BJ (cell line): ENCODE measurements around the gene GADD45GIP1. TPM values are rescaled to one million over a fixed set of nuclear protein-coding genes. Genes with fewer than 3 reads are reported as not detected.

Experiments used
- CTCF ChIA-PET: fragments of 350-600 bp; formaldehyde crosslinking; extraction: SDS; loops from one replicate; lab custom pipeline; 2021; ENCODE audit warnings: antibody characterized with exemption, inconsistent platforms; lab: Yijun Ruan, JAX
- POLR2A ChIA-PET: fragments of 300-600 bp; sonication (Branson Sonifier 250); formaldehyde crosslinking; extraction: SDS; loops from one replicate; lab custom pipeline; 2021; ENCODE audit warnings: antibody characterized with exemption; lab: Charles Lee
- DNase-seq: peaks from one replicate; pipeline ENCODE4 v3.0.0-alpha.2; 2011; ENCODE audit warnings: low read depth
- H3K27me3 ChIP-seq: 2 replicates; pipeline ENCODE4 v1.6.0; 2011; ENCODE audit warnings: low read length; ENCODE audit not compliant: control insufficient read depth, insufficient read depth
- H3K36me3 ChIP-seq: 2 replicates; pipeline ENCODE4 v1.5.1; 2011; ENCODE audit warnings: low read length; ENCODE audit not compliant: control insufficient read depth, insufficient read depth
- H3K4me3 ChIP-seq: 2 replicates; pipeline ENCODE4 v1.5.1; 2011; ENCODE audit warnings: low read depth, mild to moderate bottlenecking, control low read depth, low read length
- polyA plus RNA-seq: library from polyadenylated mRNA; depleted of rRNA; stranded (reverse); fragments of >200 nt; gene quantifications from 2 replicates; pipeline ENCODE4 v1.2.3, GENCODE V29; 2011
- TF ChIP-seq, protein P1 (sequence below): IDR thresholded peaks from 2 replicates; pipeline ENCODE4 v1.5.1; 2011; ENCODE audit warnings: low read depth, mild to moderate bottlenecking, control low read depth, inconsistent platforms, low read length, moderate library complexity; ENCODE audit not compliant: insufficient read depth

GADD45GIP1 gene
- polyA plus RNA-seq, 1 experiment = 45.5 TPM

DNA sequence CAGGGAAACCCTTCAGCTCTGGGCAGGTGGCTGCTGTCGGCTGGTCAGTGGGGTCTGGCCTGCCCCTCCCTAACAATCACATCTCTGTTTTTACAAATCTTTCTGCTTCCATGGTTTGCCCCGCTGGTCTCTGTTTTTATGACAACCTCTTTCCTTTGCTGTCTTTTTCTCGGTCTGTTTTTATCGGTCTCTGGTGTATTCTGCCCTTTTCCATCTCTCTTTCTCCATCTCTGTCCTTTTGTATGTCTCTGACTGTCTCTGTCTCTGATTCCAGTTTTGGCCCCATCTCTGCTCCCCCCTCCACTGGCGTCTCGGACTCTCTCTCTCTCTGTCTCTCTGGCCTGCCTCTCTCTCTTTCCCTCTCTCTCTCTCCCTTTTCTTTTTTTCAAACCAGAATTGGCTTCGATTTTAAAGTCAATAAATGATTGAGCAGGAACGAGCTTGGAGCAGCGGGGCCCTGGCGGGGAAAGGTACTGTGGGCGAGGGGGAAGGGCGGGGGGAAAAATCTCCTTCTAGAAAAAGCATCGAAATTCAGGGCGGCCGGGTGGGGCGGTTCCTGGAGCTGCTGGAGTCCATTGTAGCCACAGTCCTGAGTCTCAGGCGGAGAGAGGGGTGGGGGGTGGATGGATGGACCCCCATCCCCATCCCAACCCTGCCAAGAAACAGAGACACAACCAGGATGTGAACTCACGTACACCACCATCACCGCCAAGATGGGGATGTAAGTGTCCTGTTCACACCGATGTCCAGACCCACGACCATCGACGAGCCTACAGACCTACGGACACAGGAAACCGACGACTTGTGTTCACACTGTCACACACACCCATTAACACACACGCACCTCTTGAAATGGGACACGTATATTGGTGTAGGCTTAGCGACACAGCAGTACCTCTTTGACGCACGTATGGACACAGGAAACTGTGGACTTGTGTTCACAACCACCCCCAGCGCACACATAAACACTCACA lies 41.2 kb upstream of the GADD45GIP1 start:
- ChIA-PET POLR2A (no interaction called here), CTCF (interaction anchor here (0.7 to 3.0 kb wide), 5 partner anchors 8 to 95 kb away, joined by 3 to 10 read pairs (median 5); no protein-coding TSS in a partner anchor)

DNA sequence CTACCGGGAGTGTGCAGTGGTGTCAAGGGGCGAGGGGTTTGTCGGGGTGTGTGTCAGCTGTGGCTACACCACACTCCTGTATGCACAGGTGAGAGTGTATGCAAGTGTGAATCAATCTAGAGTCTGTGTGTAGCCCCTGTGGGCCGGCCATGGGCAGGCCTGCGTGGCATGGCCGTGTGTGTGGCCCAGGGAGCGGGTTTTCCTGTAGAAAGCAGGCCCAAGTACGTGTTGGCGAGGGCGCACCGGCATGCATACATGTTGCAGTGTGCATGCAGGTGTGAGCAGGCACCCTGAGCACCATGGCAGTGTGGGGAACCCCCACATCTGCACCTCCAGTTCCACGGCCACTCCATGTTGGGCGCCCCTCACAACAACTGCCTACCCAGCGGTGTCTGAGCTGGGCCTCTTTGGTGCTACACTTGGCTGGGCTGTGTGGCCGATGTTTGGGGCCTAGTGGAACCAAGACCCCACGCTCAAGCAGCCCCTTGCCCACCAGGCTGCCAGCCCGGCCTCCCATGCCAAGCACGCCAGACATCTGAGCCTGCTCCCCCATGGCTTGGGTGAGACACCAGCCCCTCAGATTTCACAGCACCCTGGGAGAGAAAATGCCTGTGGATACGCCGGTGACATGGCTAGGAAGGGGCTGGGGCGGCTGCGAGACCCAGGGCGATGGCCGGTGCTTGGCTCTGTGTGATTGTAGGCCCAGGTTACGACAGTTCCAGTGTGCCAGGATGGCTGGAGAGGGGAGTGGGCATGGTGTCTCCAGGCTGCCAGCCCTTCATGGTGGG lies 40.4 kb upstream of the GADD45GIP1 start:
- ChIA-PET CTCF (interaction anchor here (0.8 to 2.9 kb wide), 7 partner anchors 9 to 96 kb away, joined by 3 to 10 read pairs (median 3); no protein-coding TSS in a partner anchor), POLR2A (interaction anchor here (0.6 kb wide), 1 partner anchor 66 kb away, joined by 3 read pairs; no protein-coding TSS in a partner anchor)
- Histone ChIP-seq H3K27me3 (no peaks in the 10 kb centered on the region), H3K4me3 (peak overlapping the region; percentile 79), H3K36me3 (peaks cover 9% of the 10 kb centered on the region)
- TF ChIP-seq, protein P1, sequence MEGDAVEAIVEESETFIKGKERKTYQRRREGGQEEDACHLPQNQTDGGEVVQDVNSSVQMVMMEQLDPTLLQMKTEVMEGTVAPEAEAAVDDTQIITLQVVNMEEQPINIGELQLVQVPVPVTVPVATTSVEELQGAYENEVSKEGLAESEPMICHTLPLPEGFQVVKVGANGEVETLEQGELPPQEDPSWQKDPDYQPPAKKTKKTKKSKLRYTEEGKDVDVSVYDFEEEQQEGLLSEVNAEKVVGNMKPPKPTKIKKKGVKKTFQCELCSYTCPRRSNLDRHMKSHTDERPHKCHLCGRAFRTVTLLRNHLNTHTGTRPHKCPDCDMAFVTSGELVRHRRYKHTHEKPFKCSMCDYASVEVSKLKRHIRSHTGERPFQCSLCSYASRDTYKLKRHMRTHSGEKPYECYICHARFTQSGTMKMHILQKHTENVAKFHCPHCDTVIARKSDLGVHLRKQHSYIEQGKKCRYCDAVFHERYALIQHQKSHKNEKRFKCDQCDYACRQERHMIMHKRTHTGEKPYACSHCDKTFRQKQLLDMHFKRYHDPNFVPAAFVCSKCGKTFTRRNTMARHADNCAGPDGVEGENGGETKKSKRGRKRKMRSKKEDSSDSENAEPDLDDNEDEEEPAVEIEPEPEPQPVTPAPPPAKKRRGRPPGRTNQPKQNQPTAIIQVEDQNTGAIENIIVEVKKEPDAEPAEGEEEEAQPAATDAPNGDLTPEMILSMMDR = no peak
- DNase-seq = no peak

More for the DNA sequence above, 41.2 kb upstream of the GADD45GIP1 start:
- TF ChIP-seq, protein P1 = no peak
- H3K36me3 ChIP-seq = peaks cover 9% of the 10 kb centered on the region
- H3K4me3 ChIP-seq = no peak overlapping the region
- no peak for DNase-seq
- no peaks in the 10 kb centered on the region for H3K27me3 ChIP-seq

DNA sequence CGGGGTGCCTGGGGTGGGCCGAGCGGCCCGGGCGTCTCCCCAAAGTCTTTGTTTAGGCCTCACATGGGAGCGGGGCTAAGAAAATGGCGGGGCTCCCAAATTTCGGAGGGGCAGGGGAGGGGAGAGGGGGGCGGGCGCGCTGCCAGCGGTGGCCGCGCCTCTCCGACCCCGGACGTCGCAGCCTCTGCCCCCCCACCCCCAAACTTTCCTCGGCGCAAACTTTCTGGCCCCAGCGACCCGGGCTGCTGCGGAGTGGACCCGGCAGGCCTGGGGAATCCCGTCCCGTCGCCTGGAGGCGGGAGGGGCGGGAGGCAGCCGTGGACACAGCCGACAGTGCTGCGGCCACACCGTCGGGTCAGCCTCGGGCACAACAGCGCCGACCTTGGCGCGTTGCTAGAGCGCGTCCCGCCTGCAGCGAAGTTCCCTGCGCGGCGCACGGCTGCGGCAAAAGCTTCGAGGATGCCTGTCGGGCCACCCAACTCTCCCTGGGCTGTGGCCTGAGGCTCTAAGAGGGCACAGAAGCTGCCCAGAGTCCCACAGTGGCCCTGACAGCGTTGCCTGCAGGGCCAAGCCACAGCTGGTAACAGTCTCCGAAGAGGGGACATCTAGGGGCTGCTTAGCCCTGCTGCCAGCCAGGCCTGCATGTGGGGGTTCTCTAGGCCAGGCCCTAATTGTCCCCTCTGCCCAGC lies 39.5 kb upstream of the GADD45GIP1 start:
- Histone ChIP-seq H3K36me3 (peaks cover 9% of the 10 kb centered on the region), H3K27me3 (no peaks in the 10 kb centered on the region), H3K4me3 (peak overlapping the region; percentile 79)
- TF ChIP-seq, protein P1 = peak; percentile 10; the same call in 1 of the 2 replicates
- CTCF ChIA-PET = interaction anchor here (0.6 to 2.9 kb wide), 10 partner anchors 10 to 97 kb away, joined by 3 to 10 read pairs (median 3); no protein-coding TSS in a partner anchor
- no peak for DNase-seq
- POLR2A ChIA-PET = interaction anchor here (0.6 kb wide), 1 partner anchor 67 kb away, joined by 3 read pairs; no protein-coding TSS in a partner anchor

DNA sequence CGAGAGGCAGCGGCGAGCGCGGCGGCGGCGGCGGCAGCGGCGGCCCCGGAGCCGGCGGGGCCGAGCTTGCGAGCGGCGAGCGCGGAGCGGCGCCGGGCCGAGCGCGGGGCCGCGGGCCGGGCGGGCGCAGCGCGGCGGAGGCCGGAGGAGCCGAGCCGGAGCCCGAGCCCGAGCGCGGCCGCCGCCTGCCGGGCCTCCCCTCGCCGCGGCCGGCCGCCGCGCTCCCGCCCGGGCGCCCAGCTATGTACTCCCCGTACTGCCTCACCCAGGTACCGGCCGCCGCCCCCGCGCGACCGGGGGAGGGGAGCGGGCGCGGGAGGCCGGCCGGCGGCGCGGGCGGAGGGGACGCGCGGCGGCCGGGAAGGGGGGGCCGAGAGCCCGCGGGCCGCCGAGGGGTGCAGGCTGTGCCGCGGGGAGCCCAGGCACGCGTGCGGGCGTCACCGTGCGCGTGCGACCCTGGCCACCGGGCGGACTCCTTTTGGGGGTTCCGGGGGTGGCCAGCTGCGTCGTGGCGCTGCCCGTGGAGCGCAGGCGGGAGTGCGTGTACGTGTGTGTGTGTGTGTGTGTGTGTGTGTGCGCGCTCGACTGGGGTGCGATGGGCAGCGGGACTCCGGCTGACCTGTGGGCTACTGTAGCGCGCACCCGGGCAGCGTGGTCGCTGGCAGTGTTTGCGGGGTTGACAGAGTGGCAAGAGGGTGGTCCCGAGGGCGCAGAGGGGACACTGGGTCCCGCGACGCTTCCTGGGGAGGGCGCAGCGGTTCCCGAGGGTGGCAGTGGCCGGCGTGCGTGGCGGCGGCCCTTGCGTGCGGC lies 38.8 kb upstream of the GADD45GIP1 start:
- DNase-seq = no peak
- CTCF ChIA-PET = interaction anchor here (0.6 to 2.9 kb wide), 5 partner anchors 19 to 98 kb away, joined by 3 to 10 read pairs (median 5); no protein-coding TSS in a partner anchor

More for the DNA sequence above, 38.8 kb upstream of the GADD45GIP1 start:
- H3K4me3 ChIP-seq = peak overlapping the region; percentile 79
- TF ChIP-seq, protein P1 = no peak
- no peaks in the 10 kb centered on the region for H3K27me3 ChIP-seq
- POLR2A ChIA-PET = no interaction called here
- H3K36me3 ChIP-seq = peaks cover 9% of the 10 kb centered on the region
